Left lung (tissue), 10 donors: ENCODE measurements around the gene DEAF1. TPM values are rescaled to one million over a fixed set of nuclear protein-coding genes. Genes with fewer than 3 reads are reported as not detected.
A peak's percentile ranks its signal among the peaks of the same experiment; 100 is the strongest.

Experiments used
- ATAC-seq: fragments of 200-7000 bp; cut with Tn5 transposase; one replicate; pipeline ENCODE4 v1.9.1; 2020; ENCODE audit warnings: moderate library complexity
- DNase-seq, 4 donors: peaks; one replicate each; pipeline ENCODE4 v3.0.0-alpha.2; 2013 to 2020
- H3K27ac ChIP-seq, 2 donors: fragments of 200-600 bp; sonication (generic) in 1 of 2; one replicate each; pipeline versions ENCODE4 v1.5.0 to v1.8.0; 2020 to 2021
- H3K27me3 ChIP-seq, 2 donors: fragments of 200-600 bp; sonication (generic) in 1 of 2; one replicate each; pipeline versions ENCODE4 v1.5.0 to v1.8.0; 2020 to 2021
- H3K36me3 ChIP-seq, 2 donors: fragments of 200-600 bp; sonication (generic) in 1 of 2; one replicate each; pipeline versions ENCODE4 v1.5.0 to v1.8.0; 2020 to 2021
- H3K4me1 ChIP-seq, 2 donors: fragments of 200-600 bp; one replicate each; pipeline ENCODE4 v1.8.0; 2021
- H3K4me3 ChIP-seq, 2 donors: fragments of 200-600 bp; sonication (generic) in 1 of 2; one replicate each; pipeline versions ENCODE4 v1.5.0 to v1.8.0; 2020 to 2021; ENCODE audit warnings: mild to moderate bottlenecking in 1 of 2
- H3K9me3 ChIP-seq, 2 donors: fragments of 200-600 bp; sonication (generic) in 1 of 2; one replicate each; pipeline versions ENCODE4 v1.5.0 to v1.8.0; 2020 to 2021
- intact Hi-C, 2 donors: fragments of 100-400 bp; cut with DNase I; formaldehyde crosslinking; loops; one replicate each; pipeline versions ENCODE4 v1.11.2 to v1.14.2; 2022
- polyA plus RNA-seq, 6 donors: library from polyadenylated mRNA; unstranded; fragments of 120-200 nt; gene quantifications; one replicate each; pipeline ENCODE4 v1.2.1, GENCODE V29; 2013; ENCODE audit not compliant: insufficient read length in 6 of 6
- total RNA-seq, 2 donors: library from RNA; stranded (reverse); fragmentation: NEBNext Ultra II Directional; extraction: Animal tissue kit (Norgen Biotek cat#: 25700); gene quantifications; one replicate each; pipeline ENCODE4 v1.2.1, GENCODE V29; 2021
- TF ChIP-seq, protein P1 (sequence below), 2 donors: fragments of 200-600 bp; sonication (generic) in 1 of 2; IDR thresholded peaks; one replicate each; pipeline versions ENCODE4 v1.5.0 to v1.8.0; 2021; ENCODE audit warnings: antibody characterized with exemption in 2 of 2
- donor health status: DM: no; HTN: yes; CAD: no.
- donor health status: DM: no; HTN: no; CAD: no.

The DEAF1 gene
- total and polyA plus RNA-seq, 8 donors, result 28.3 to 52.9 (median 38.4) TPM

DNA sequence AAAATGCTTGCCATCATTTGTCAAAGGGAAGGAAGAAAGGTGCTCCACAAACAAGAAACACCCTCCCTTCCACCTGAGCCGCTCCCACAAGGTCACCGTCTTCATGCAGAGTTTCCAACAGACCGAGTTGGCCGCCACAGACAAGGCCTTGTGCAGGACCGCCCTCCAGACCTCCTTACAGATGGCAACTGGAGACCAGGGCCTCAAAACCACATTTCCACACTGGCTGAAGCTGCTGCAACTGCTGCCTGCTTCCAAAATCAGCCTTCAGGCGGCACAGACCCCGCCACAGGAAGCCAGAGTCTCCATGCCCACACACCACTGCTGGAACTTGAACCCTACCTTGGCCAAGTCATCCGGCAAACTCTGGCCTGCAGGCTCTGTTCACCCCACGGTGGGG lies 6.3 kb downstream of the DEAF1 start:
- no peak overlapping the region for H3K27ac ChIP-seq
- intact Hi-C loops, result no loop called here
- H3K9me3 ChIP-seq, result no peaks in the 10 kb centered on the region
- H3K27me3 ChIP-seq, result no peaks in the 10 kb centered on the region
- TF ChIP-seq, protein P1, sequence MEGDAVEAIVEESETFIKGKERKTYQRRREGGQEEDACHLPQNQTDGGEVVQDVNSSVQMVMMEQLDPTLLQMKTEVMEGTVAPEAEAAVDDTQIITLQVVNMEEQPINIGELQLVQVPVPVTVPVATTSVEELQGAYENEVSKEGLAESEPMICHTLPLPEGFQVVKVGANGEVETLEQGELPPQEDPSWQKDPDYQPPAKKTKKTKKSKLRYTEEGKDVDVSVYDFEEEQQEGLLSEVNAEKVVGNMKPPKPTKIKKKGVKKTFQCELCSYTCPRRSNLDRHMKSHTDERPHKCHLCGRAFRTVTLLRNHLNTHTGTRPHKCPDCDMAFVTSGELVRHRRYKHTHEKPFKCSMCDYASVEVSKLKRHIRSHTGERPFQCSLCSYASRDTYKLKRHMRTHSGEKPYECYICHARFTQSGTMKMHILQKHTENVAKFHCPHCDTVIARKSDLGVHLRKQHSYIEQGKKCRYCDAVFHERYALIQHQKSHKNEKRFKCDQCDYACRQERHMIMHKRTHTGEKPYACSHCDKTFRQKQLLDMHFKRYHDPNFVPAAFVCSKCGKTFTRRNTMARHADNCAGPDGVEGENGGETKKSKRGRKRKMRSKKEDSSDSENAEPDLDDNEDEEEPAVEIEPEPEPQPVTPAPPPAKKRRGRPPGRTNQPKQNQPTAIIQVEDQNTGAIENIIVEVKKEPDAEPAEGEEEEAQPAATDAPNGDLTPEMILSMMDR (IDR thresholded peaks at IDR 0.05), result no peak
- peaks cover 6 to 15% of the 10 kb centered on the region in 2 donors for H3K4me1 ChIP-seq
- no peak for DNase-seq
- ATAC-seq, result no peak
- no peak overlapping the region for H3K4me3 ChIP-seq
- peaks cover 0 to 68% of the 10 kb centered on the region in 2 donors for H3K36me3 ChIP-seq

DNA sequence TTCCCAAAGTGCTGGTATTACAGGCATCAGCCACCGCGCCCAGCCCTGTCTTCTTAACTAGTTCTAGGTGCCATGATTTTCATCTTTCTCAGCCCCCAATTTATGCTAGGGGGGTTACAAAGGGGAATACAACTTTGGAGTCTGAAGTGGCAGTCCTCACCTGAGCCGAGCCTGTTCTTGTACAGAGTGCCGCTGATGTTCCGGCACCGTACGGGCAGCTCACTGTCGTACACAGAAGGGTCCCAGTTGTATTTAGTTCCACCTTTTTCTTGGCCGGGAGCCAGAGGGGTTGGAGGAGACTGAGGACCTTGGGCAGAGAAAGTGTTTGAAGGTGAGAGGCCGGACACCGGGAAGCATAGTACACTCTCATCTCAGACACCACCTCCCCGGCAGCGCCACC lies 7.3 kb downstream of the DEAF1 start:
- intact Hi-C loops, result no loop called here
- peaks cover 0 to 78% of the 10 kb centered on the region in 2 donors for H3K36me3 ChIP-seq

DNA sequence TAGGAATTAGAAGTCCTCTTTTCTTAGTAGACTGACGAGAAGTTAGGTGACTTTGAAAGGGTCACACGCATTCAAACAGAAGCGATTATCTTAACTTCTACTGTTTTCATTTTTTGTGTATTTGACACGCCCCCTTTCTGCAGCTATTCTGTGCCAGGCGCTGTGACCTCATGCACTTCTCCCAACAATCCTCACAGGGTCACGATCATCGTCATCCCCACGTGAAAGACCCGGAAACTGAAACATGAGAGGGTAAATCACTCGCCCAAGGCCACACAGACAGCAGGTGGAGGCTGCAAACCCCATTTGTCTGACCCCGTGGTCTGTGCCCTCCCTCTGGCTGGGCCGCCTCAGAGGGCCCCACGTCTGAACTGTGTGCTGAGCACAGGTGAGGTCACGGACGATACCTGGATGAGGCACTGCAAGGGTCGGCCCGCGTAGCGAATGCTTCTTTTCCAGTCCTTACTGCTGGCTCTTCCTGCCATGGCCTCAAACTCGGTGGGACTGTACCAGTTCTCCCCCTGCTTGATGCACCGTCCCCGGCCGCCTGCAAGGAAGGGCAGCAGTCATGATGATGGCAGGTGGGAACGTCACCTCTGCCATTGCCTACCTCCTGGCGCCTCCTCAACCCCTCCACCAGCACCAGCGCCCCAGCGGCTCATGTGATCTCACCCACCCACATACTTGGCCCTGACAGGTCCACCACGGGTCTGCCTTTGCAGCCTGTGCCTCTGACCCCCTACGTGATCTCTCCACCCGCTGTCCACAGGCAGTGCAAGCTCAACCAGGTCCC lies 8.4 kb downstream of the DEAF1 start:
- Histone ChIP-seq H3K27ac (no peak overlapping the region), H3K27me3 (no peaks in the 10 kb centered on the region), H3K4me1 (peaks cover 0 to 5% of the 10 kb centered on the region in 2 donors), H3K9me3 (no peaks in the 10 kb centered on the region), H3K36me3 (peaks cover 0 to 89% of the 10 kb centered on the region in 2 donors), H3K4me3 (no peak overlapping the region)
- DNase-seq, result no peak
- no peak for ATAC-seq
- intact Hi-C loops, result no loop called here
- TF ChIP-seq, protein P1 (IDR thresholded peaks at IDR 0.05), result no peak

More for the DNA sequence above, 7.3 kb downstream of the DEAF1 start:
- no peak overlapping the region for H3K4me3 ChIP-seq
- H3K9me3 ChIP-seq, result no peaks in the 10 kb centered on the region
- DNase-seq, result no peak
- H3K27ac ChIP-seq, result no peak overlapping the region
- H3K4me1 ChIP-seq, result peaks cover 0 to 5% of the 10 kb centered on the region in 2 donors
- no peak for ATAC-seq
- H3K27me3 ChIP-seq, result no peaks in the 10 kb centered on the region
- TF ChIP-seq, protein P1 (IDR thresholded peaks at IDR 0.05), result no peak

DNA sequence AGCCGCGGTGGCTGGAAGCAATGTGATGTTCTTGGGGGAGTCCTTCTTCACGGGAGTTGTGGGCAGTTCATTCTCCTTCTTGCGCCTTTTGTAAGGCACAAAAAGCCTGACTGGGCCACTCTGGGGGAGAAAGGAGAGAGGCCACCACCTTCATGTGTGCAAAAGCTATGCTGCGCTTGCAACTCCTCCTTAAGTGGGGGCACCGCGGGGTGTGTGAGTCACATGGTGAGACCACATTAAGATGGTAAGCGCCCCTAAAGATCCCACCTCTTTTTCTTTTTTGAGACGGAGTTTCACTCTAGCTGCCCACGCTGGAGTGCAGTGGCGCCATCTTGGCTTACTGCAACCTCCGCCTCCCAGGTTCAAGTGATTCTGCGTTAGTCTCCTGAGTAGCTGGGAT lies 14.1 kb downstream of the DEAF1 start:
- TF ChIP-seq, protein P1 (IDR thresholded peaks at IDR 0.05), result no peak
- ATAC-seq (no peak), DNase-seq (peak in 1 of 4 donors; percentile 50)
- H3K4me3 ChIP-seq, result no peak overlapping the region
- no peak overlapping the region for H3K27ac ChIP-seq
- H3K4me1 ChIP-seq, result no peaks in the 10 kb centered on the region
- no peaks in the 10 kb centered on the region for H3K9me3 ChIP-seq
- peaks cover 0 to 90% of the 10 kb centered on the region in 2 donors for H3K36me3 ChIP-seq
- intact Hi-C loops, result no loop called here
- no peaks in the 10 kb centered on the region for H3K27me3 ChIP-seq

DNA sequence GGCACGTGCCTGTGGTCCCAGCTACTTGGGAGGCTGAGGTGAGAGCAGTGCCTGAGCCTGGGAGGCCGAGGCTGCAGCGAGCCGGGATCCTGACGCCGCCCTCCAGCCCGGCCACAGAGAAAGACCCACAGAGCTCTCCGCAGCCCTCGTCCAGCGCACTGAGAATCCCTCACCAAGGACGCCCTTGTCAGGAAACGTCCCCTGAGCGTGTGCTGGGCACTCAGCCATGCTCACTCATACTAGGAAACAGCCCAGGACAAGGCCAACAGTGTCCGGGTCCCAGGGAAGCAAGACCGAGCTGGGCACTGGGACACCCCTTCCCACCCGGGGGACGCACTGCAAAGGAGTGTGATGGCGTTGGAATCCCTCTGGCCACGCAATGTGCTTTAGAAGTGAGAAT lies 14.5 kb downstream of the DEAF1 start:
- TF ChIP-seq, protein P1 (IDR thresholded peaks at IDR 0.05), result no peak
- intact Hi-C loops, result no loop called here
- H3K27ac ChIP-seq, result no peak overlapping the region
- DNase-seq (no peak), ATAC-seq (no peak)
- no peaks in the 10 kb centered on the region for H3K27me3 ChIP-seq
- peaks cover 0 to 87% of the 10 kb centered on the region in 2 donors for H3K36me3 ChIP-seq
- H3K9me3 ChIP-seq, result no peaks in the 10 kb centered on the region
- no peak overlapping the region for H3K4me3 ChIP-seq
- no peaks in the 10 kb centered on the region for H3K4me1 ChIP-seq
